HCT116 (cell line): ENCODE measurements around the gene NIM1K. TPM values are rescaled to one million over a fixed set of nuclear protein-coding genes. Genes with fewer than 3 reads are reported as not detected.

Experiments
- ATAC-seq: fragments of 200-7000 bp; cut with Tn5 transposase; 2 replicates; pipeline ENCODE4 v1.9.1; 2020; ENCODE audit warnings: mild to moderate bottlenecking, moderate library complexity
- BruUV-seq: library from RNA; stranded (reverse); fragments of 400-500 nt; replicated peaks from 2 replicates; lab custom pipeline; 2021; lab: Mats Ljungman, UMichigan
- CTCF ChIA-PET: fragments of 300-600 bp; sonication (Branson Sonifier 250); formaldehyde crosslinking; loops from one replicate; lab custom pipeline; 2021; ENCODE audit warnings: antibody characterized with exemption; lab: Charles Lee
- POLR2A ChIA-PET: fragments of 300-600, 350-600 bp; sonication (Branson Sonifier 250); formaldehyde crosslinking; loops from one replicate; lab custom pipeline; 2021; ENCODE audit warnings: antibody characterized with exemption; lab: Charles Lee
- RAD21 ChIA-PET, 2 experiments: fragments of 300-600 bp; sonication (Branson Sonifier 250); formaldehyde crosslinking; loops; one replicate each; lab custom pipeline; 2023; ENCODE audit warnings: low total read pairs in 2 of 2; ENCODE audit not compliant: uncharacterized antibody in 2 of 2, unreplicated experiment in 2 of 2, low non-redundant PET in 1 of 2; lab: Charles Lee
- DNase-seq: peaks from one replicate; pipeline ENCODE4 v3.0.0-alpha.2; 2010; ENCODE audit warnings: low read depth, low spot score
- H2AFZ ChIP-seq: fragments of 200-600 bp; shearing (Covaris generic), sonication (generic); 2 replicates; pipeline ENCODE4 v1.6.1; 2017; ENCODE audit warnings: low read depth, mixed run types, mixed read lengths, antibody characterized with exemption, low read length; ENCODE audit not compliant: poor library complexity, severe bottlenecking
- H3K27ac ChIP-seq: 2 replicates; pipeline ENCODE4 v1.5.1; 2012; ENCODE audit warnings: low read depth, low read length
- H3K27me3 ChIP-seq: fragments of 200-600 bp; sonication (generic); 2 replicates; pipeline ENCODE4 v1.6.1; 2016; ENCODE audit warnings: mixed run types, low read length, mixed read lengths; ENCODE audit not compliant: insufficient read depth
- H3K36me3 ChIP-seq, 2 experiments: fragments of 200-500 bp in 1 of 2; fragments of 200-600 bp in 1 of 2; sonication (Bioruptor generic) in 1 of 2; sonication (generic) in 1 of 2; 2 replicates each; pipeline versions ENCODE4 v1.5.1 to v1.6.1; 2014 to 2016; ENCODE audit warnings: low read length in 2 of 2, inconsistent platforms in 1 of 2, mixed read lengths in 1 of 2, mixed run types in 1 of 2; ENCODE audit not compliant: insufficient read depth in 2 of 2, control insufficient read depth in 1 of 2
- H3K4me1 ChIP-seq, 2 experiments: fragments of 200-600 bp in 1 of 2; sonication (generic) in 1 of 2; 2 replicates each; pipeline versions ENCODE4 v1.5.1 to v1.6.1; 2012 to 2017; ENCODE audit warnings: low read length in 2 of 2, inconsistent platforms in 1 of 2, mild to moderate bottlenecking in 1 of 2, mixed read lengths in 1 of 2, mixed run types in 1 of 2, moderate library complexity in 1 of 2; ENCODE audit not compliant: insufficient read depth in 2 of 2, control insufficient read depth in 1 of 2
- H3K4me2 ChIP-seq: fragments of 200-600 bp; sonication (generic); 2 replicates; pipeline ENCODE4 v1.6.1; 2017; ENCODE audit warnings: mixed run types, low read length, mixed read lengths
- H3K4me3 ChIP-seq, 2 experiments: fragments of 200-600 bp in 1 of 2; sonication (generic) in 1 of 2; replicated peaks in 1 of 2; 2 replicates each; pipeline ENCODE4 v1.5.1; 2011 to 2016; ENCODE audit warnings: low read length in 2 of 2, control low read depth in 1 of 2, low read depth in 1 of 2, mild to moderate bottlenecking in 1 of 2, mixed read lengths in 1 of 2, mixed run types in 1 of 2
- H3K79me2 ChIP-seq: fragments of 200-600 bp; sonication (generic); 2 replicates; pipeline ENCODE4 v1.6.1; 2017; ENCODE audit warnings: mild to moderate bottlenecking, mixed run types, low read length, moderate library complexity, mixed read lengths; ENCODE audit not compliant: insufficient read depth
- H3K9ac ChIP-seq: fragments of 200-600 bp; sonication (generic); 2 replicates; pipeline ENCODE4 v1.6.1; 2016; ENCODE audit warnings: low read length, mixed read lengths
- H3K9me2 ChIP-seq: fragments of 200-600 bp; sonication (generic), shearing (Covaris generic); 2 replicates; pipeline ENCODE4 v1.6.1; 2017; ENCODE audit warnings: mixed run types, mild to moderate bottlenecking, moderate library complexity; ENCODE audit not compliant: insufficient read depth
- H3K9me3 ChIP-seq, 2 experiments: fragments of 200-500 bp in 1 of 2; fragments of 200-600 bp in 1 of 2; sonication (Bioruptor generic) in 1 of 2; sonication (generic) in 1 of 2; 2 replicates each; pipeline ENCODE4 v1.6.1; 2014 to 2017; ENCODE audit warnings: low read length in 2 of 2, mixed read lengths in 2 of 2, inconsistent platforms in 1 of 2, low read depth in 1 of 2, mild to moderate bottlenecking in 1 of 2, mixed run types in 1 of 2, moderate library complexity in 1 of 2; ENCODE audit not compliant: control insufficient read depth in 1 of 2, insufficient read depth in 1 of 2
- H4K20me1 ChIP-seq: fragments of 200-600 bp; sonication (generic), shearing (Covaris generic); 2 replicates; pipeline ENCODE4 v1.6.1; 2017; ENCODE audit warnings: mixed run types, mild to moderate bottlenecking, moderate library complexity; ENCODE audit not compliant: insufficient read depth
- CBX3 ChIP-seq: IDR thresholded peaks from 2 replicates; pipeline ENCODE4 v1.6.1; 2012; ENCODE audit warnings: low read depth
- CTCF ChIP-seq, 3 experiments: fragments of 200-600 bp in 1 of 3; sonication (generic) in 1 of 3; IDR thresholded peaks in 2 of 3; conservative IDR thresholded peaks in 1 of 3; 2 replicates each; pipeline ENCODE4 v1.5.1; 2012 to 2017; ENCODE audit warnings: low read depth in 2 of 3, low read length in 2 of 3, antibody characterized with exemption in 1 of 3, borderline replicate concordance in 1 of 3, control low read depth in 1 of 3, mild to moderate bottlenecking in 1 of 3, mixed read lengths in 1 of 3, mixed run types in 1 of 3, moderate library complexity in 1 of 3; ENCODE audit not compliant: insufficient read depth in 1 of 3
- EGR1 ChIP-seq: IDR thresholded peaks from 2 replicates; pipeline ENCODE4 v1.6.1; 2012; ENCODE audit warnings: low read depth
- EZH2phosphoT487 ChIP-seq: fragments of 200-600 bp; IDR thresholded peaks from 2 replicates; pipeline ENCODE4 v1.6.1; 2018; ENCODE audit warnings: antibody characterized with exemption, borderline replicate concordance
- FOSL1 ChIP-seq: IDR thresholded peaks from 2 replicates; pipeline ENCODE4 v1.6.1; 2012; ENCODE audit warnings: low read depth
- JUND ChIP-seq: IDR thresholded peaks from 2 replicates; pipeline ENCODE4 v1.6.1; 2012
- MAX ChIP-seq: IDR thresholded peaks from 2 replicates; pipeline ENCODE4 v1.6.1; 2012
- POLR2AphosphoS5 ChIP-seq: IDR thresholded peaks from 2 replicates; pipeline ENCODE4 v1.6.1; 2011; ENCODE audit warnings: mild to moderate bottlenecking, low read depth, low read length, moderate library complexity
- RAD21 ChIP-seq: IDR thresholded peaks from 2 replicates; pipeline ENCODE4 v1.6.1; 2012; ENCODE audit warnings: low read depth, mild to moderate bottlenecking
- SIN3A ChIP-seq: IDR thresholded peaks from 2 replicates; pipeline ENCODE4 v1.6.1; 2012; ENCODE audit warnings: low read depth
- SP1 ChIP-seq: IDR thresholded peaks from 2 replicates; pipeline ENCODE4 v1.6.1; 2012; ENCODE audit warnings: low read depth
- SRF ChIP-seq: IDR thresholded peaks from 2 replicates; pipeline ENCODE4 v1.6.1; 2012; ENCODE audit warnings: low read depth
- TCF7L2 ChIP-seq: IDR thresholded peaks from 2 replicates; pipeline ENCODE4 v1.7.0; 2011; ENCODE audit warnings: borderline replicate concordance, inconsistent platforms; ENCODE audit not compliant: insufficient read depth, insufficient read length; ENCODE audit errors: extremely low read depth
- ZBTB33 ChIP-seq: IDR thresholded peaks from 2 replicates; pipeline ENCODE4 v1.6.1; 2011; ENCODE audit warnings: mild to moderate bottlenecking, low read length, moderate library complexity; ENCODE audit not compliant: insufficient replicate concordance; ENCODE audit errors: extremely low read depth
- ZFX ChIP-seq: fragments of 450-650 bp; IDR thresholded peaks from 2 replicates; pipeline ENCODE4 v1.6.1; 2017
- intact Hi-C: fragments of 100-400 bp; cut with micrococcal nuclease; formaldehyde crosslinking; loops from 2 replicates; pipeline ENCODE4 v1.10.0; 2022
- total RNA-seq: library from RNA; stranded (reverse); gene quantifications from one replicate; pipeline ENCODE4 v1.2.1, GENCODE V29; 2021; ENCODE audit not compliant: unreplicated experiment

Gene NIM1K
- total RNA-seq, 1 experiment from 2014 or later, result 0.44 TPM

- no peaks in the 10 kb centered on the region for H3K9me2 ChIP-seq
- DNase-seq, result no peak
- CTCF ChIA-PET, result interaction anchor here (0.7 kb wide), 1 partner anchor 11 kb away, joined by 3 read pairs; no protein-coding TSS in a partner anchor
- RAD21 ChIA-PET, result no interaction called here
- H3K4me3 ChIP-seq, result no peak overlapping the region
- peaks cover 32 to 43% of the 10 kb centered on the region in 2 experiments for H3K36me3 ChIP-seq
- no peak for ATAC-seq
- no peak for TF ChIP-seq POLR2AphosphoS5
- no peak for TF ChIP-seq MAX
- TF ChIP-seq RAD21, result no peak
- TF ChIP-seq SIN3A, result no peak
- no peak for TF ChIP-seq CTCF (IDR thresholded peaks at IDR 0.05 in 2 of 3, conservative IDR thresholded peaks at IDR 0.05 in 1 of 3; ENCODE audit: borderline replicate concordance in 1 of 3, insufficient read depth in 1 of 3, low read depth in 2 of 3, low read length in 2 of 3)
- TF ChIP-seq JUND, result no peak
- TF ChIP-seq TCF7L2, result no peak
- no peak for TF ChIP-seq ZFX
- TF ChIP-seq ZBTB33, result no peak
- no peak for TF ChIP-seq SRF
- TF ChIP-seq EGR1, result no peak
- no peak for TF ChIP-seq CBX3
- TF ChIP-seq SP1, result no peak
- no peak for TF ChIP-seq FOSL1
- TF ChIP-seq EZH2phosphoT487, result no peak
- H3K4me1 ChIP-seq, result no peaks in the 10 kb centered on the region
- H3K79me2 ChIP-seq, result peaks cover 4% of the 10 kb centered on the region
- no peaks in the 10 kb centered on the region for H4K20me1 ChIP-seq
- POLR2A ChIA-PET, result no interaction called here
- no peaks in the 10 kb centered on the region for H3K9me3 ChIP-seq
- H2AFZ ChIP-seq, result no peak overlapping the region
- intact Hi-C loops, result no loop called here
- BruUV-seq, result no TSS peak
- no peak overlapping the region for H3K4me2 ChIP-seq
- no peaks in the 10 kb centered on the region for H3K27me3 ChIP-seq
- no peak overlapping the region for H3K9ac ChIP-seq
- H3K27ac ChIP-seq, result no peak overlapping the region
Measured at GRCh38 chr5:43295202-43295601, 103.2 kb downstream of the NIM1K start.
